MCF 10A (cell line): ENCODE data around the gene PEX14. TPM values are rescaled to one million over a fixed set of nuclear protein-coding genes. Genes with fewer than 3 reads are reported as not detected.

ENCODE experiments used
- BruUV-seq: library from RNA; stranded (reverse); fragments of 400-500 nt; replicated peaks from 2 replicates; lab custom pipeline; 2021; lab: Mats Ljungman, UMichigan
- CTCF ChIA-PET: fragments of 300-600 bp; sonication (Branson Sonifier 250); formaldehyde crosslinking; extraction: SDS; loops from one replicate; lab custom pipeline; 2021; ENCODE audit warnings: antibody characterized with exemption, inconsistent platforms; lab: Yijun Ruan, JAX
- POLR2A ChIA-PET: fragments of 300-600, 350-650 bp; sonication (Branson Sonifier 250); formaldehyde crosslinking; extraction: SDS; loops from one replicate; lab custom pipeline; 2020; ENCODE audit warnings: antibody characterized with exemption, inconsistent platforms; lab: Yijun Ruan, JAX
- DNase-seq: peaks from one replicate; pipeline ENCODE4 v3.0.0-alpha.2; 2018; ENCODE audit not compliant: unreplicated experiment
- H3K27ac Mint-ChIP-seq: one replicate; pipeline ENCODE4 v1.8.0; 2022; ENCODE audit warnings: mild to moderate bottlenecking, low read depth, mixed read lengths; ENCODE audit not compliant: unreplicated experiment
- H3K27me3 Mint-ChIP-seq: one replicate; pipeline ENCODE4 v1.8.0; 2022; ENCODE audit warnings: mixed read lengths; ENCODE audit not compliant: insufficient read depth, unreplicated experiment
- H3K36me3 Mint-ChIP-seq: one replicate; pipeline ENCODE4 v1.8.0; 2022; ENCODE audit warnings: mild to moderate bottlenecking, moderate library complexity, mixed read lengths; ENCODE audit not compliant: insufficient read depth, unreplicated experiment
- H3K4me1 Mint-ChIP-seq: one replicate; pipeline ENCODE4 v1.8.0; 2022; ENCODE audit warnings: mixed read lengths; ENCODE audit not compliant: insufficient read depth, unreplicated experiment
- H3K4me3 Mint-ChIP-seq: one replicate; pipeline ENCODE4 v1.8.0; 2022; ENCODE audit warnings: mild to moderate bottlenecking, moderate library complexity, mixed read lengths; ENCODE audit not compliant: unreplicated experiment
- H3K9me3 Mint-ChIP-seq: one replicate; pipeline ENCODE4 v1.8.0; 2022; ENCODE audit warnings: mixed read lengths; ENCODE audit not compliant: unreplicated experiment
- intact Hi-C: fragments of 100-400 bp; cut with micrococcal nuclease; formaldehyde crosslinking; loops from 2 replicates; pipeline ENCODE4 v1.14.1; 2022
- total RNA-seq: library from RNA; stranded (reverse); gene quantifications from 2 replicates; pipeline ENCODE4 v1.2.3, GENCODE V29; 2022
- TF ChIP-seq, protein P1 (sequence below): fragments of 200-600 bp; IDR thresholded peaks from one replicate; pipeline ENCODE4 v1.8.0; 2022; ENCODE audit warnings: antibody characterized with exemption, mild to moderate bottlenecking; ENCODE audit not compliant: unreplicated experiment

Gene PEX14
- total RNA-seq, 1 experiment from 2014 or later: 22.2 TPM

GRCh38 chr1:10432910-10433700 is 41.6 kb upstream of the PEX14 start:
- BruUV-seq: no TSS peak
- ChIA-PET CTCF (interaction anchor here (1.2 to 8.2 kb wide), 2 partner anchors 61 to 63 kb away, joined by 3 to 119 read pairs; no protein-coding TSS in a partner anchor), POLR2A (interaction anchor here (0.6 to 4.8 kb wide), 3 partner anchors 23 to 61 kb away, joined by 3 to 73 read pairs (median 3); no protein-coding TSS in a partner anchor)
- H3K4me1 Mint-ChIP-seq: peaks cover 10% of the 10 kb centered on the region
- H3K4me3 Mint-ChIP-seq: no peak overlapping the region
- H3K36me3 Mint-ChIP-seq: peaks cover 5% of the 10 kb centered on the region
- no peak overlapping the region for H3K27ac Mint-ChIP-seq
- intact Hi-C loops: no loop called here
- DNase-seq: no peak
- no peaks in the 10 kb centered on the region for H3K9me3 Mint-ChIP-seq
- H3K27me3 Mint-ChIP-seq: no peaks in the 10 kb centered on the region
- TF ChIP-seq, protein P1, sequence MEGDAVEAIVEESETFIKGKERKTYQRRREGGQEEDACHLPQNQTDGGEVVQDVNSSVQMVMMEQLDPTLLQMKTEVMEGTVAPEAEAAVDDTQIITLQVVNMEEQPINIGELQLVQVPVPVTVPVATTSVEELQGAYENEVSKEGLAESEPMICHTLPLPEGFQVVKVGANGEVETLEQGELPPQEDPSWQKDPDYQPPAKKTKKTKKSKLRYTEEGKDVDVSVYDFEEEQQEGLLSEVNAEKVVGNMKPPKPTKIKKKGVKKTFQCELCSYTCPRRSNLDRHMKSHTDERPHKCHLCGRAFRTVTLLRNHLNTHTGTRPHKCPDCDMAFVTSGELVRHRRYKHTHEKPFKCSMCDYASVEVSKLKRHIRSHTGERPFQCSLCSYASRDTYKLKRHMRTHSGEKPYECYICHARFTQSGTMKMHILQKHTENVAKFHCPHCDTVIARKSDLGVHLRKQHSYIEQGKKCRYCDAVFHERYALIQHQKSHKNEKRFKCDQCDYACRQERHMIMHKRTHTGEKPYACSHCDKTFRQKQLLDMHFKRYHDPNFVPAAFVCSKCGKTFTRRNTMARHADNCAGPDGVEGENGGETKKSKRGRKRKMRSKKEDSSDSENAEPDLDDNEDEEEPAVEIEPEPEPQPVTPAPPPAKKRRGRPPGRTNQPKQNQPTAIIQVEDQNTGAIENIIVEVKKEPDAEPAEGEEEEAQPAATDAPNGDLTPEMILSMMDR: no peak

DNA sequence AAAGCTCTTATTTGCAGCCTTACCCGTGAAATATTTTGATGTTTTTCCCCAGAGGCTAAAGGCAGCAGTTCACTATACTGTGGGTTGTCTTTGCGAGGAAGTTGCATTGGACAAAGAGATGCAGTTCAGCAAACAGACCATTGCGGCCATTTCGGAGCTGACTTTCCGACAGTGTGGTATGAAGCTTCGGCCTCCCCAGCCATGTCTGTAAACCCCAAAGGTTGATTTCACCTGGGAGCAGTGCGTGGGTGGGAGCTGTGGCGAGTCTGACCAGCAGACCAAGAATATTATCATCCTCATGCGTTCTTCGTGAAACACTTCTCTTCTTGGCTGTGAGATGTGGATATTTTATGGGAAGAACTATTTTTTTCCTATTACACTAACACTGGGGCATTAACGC is 41.0 kb upstream of the PEX14 start:
- TF ChIP-seq, protein P1: no peak
- Mint-ChIP-seq H3K9me3 (no peaks in the 10 kb centered on the region), H3K36me3 (peaks cover 5% of the 10 kb centered on the region), H3K4me3 (no peak overlapping the region), H3K27ac (no peak overlapping the region), H3K4me1 (peaks cover 10% of the 10 kb centered on the region), H3K27me3 (no peaks in the 10 kb centered on the region)
- no peak for DNase-seq
- intact Hi-C loops: no loop called here
- POLR2A ChIA-PET: no interaction called here
- CTCF ChIA-PET: interaction anchor here (0.6 to 2.5 kb wide), 3 partner anchors 57 to 1428 kb away, joined by 3 to 7 read pairs (median 5); no protein-coding TSS in a partner anchor
- BruUV-seq: no TSS peak

- H3K9me3 Mint-ChIP-seq: no peaks in the 10 kb centered on the region
- peaks cover 10% of the 10 kb centered on the region for H3K4me1 Mint-ChIP-seq
- H3K4me3 Mint-ChIP-seq: no peak overlapping the region
- CTCF ChIA-PET: interaction anchor here (0.6 to 2.5 kb wide), 5 partner anchors 9 to 225 kb away, joined by 3 to 7 read pairs (median 3); no protein-coding TSS in a partner anchor
- POLR2A ChIA-PET: interaction anchor here (0.9 to 1.2 kb wide), 2 partner anchors 38 to 41 kb away, joined by 3 to 4 read pairs; partner anchors contain the start of genes DFFA and PEX14
- peaks cover 5% of the 10 kb centered on the region for H3K36me3 Mint-ChIP-seq
- no peak for DNase-seq
- TF ChIP-seq, protein P1: no peak
- H3K27me3 Mint-ChIP-seq: no peaks in the 10 kb centered on the region
- intact Hi-C loops: no loop called here
- BruUV-seq: no TSS peak
- H3K27ac Mint-ChIP-seq: no peak overlapping the region
These were observed 40.2 kb upstream of the PEX14 start for GRCh38 chr1:10434590-10434989.

DNA sequence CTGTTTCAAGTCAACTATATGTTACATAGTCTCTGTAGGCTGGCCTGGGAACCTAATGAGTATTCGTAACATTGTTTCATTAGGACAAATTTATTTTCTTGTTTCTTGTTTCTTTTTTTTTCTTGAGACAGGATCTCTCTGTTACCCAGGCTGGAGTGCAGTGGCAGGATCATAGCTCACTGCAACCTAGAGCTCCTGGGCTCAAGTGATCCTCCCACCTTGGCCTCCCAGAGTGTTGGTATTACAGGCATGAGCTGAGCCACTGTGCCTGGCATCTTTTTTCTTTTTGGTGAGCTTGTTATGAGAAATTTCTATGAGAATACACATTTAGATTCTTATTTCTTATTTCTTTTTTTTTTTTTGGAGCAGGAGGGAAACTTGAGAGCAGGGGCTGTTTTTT is 37.7 kb upstream of the PEX14 start:
- intact Hi-C loops: no loop called here
- TF ChIP-seq, protein P1: no peak
- ChIA-PET CTCF (interaction anchor here (0.6 to 1.7 kb wide), 4 partner anchors 8 to 57 kb away, joined by 3 to 10 read pairs (median 4); no protein-coding TSS in a partner anchor), POLR2A (interaction anchor here (0.6 to 1.1 kb wide), 3 partner anchors 16 to 56 kb away, joined by 3 read pairs; no protein-coding TSS in a partner anchor)
- H3K4me3 Mint-ChIP-seq: no peak overlapping the region
- H3K27ac Mint-ChIP-seq: no peak overlapping the region
- no peaks in the 10 kb centered on the region for H3K9me3 Mint-ChIP-seq
- peaks cover 4% of the 10 kb centered on the region for H3K4me1 Mint-ChIP-seq
- H3K27me3 Mint-ChIP-seq: no peaks in the 10 kb centered on the region
- peaks cover 15% of the 10 kb centered on the region for H3K36me3 Mint-ChIP-seq
- BruUV-seq: no TSS peak
- no peak for DNase-seq
